Lower lobe of right lung (tissue), 2 donors: ENCODE results near the gene CIDEC. TPM values are rescaled to one million over a fixed set of nuclear protein-coding genes. Genes with fewer than 3 reads are reported as not detected.

ENCODE experiments used
- ATAC-seq, 2 donors: fragments of 200-7000 bp; cut with Tn5 transposase; one replicate each; pipeline ENCODE4 v1.9.1; 2020 to 2022; ENCODE audit warnings: mild to moderate bottlenecking in 2 of 2, moderate library complexity in 2 of 2
- DNase-seq: peaks from one replicate; pipeline ENCODE4 v3.0.0-alpha.2; 2020
- H3K27ac ChIP-seq: fragments of 200-600 bp; one replicate; pipeline ENCODE4 v1.8.0; 2022
- H3K27me3 ChIP-seq: fragments of 200-600 bp; one replicate; pipeline ENCODE4 v1.8.0; 2022; ENCODE audit warnings: low read depth
- H3K36me3 ChIP-seq: fragments of 200-600 bp; one replicate; pipeline ENCODE4 v1.8.0; 2022; ENCODE audit warnings: mild to moderate bottlenecking
- H3K4me1 ChIP-seq: fragments of 200-600 bp; one replicate; pipeline ENCODE4 v1.8.0; 2022
- H3K4me3 ChIP-seq: fragments of 200-600 bp; one replicate; pipeline ENCODE4 v1.8.0; 2022; ENCODE audit warnings: mild to moderate bottlenecking
- H3K9me3 ChIP-seq: fragments of 200-600 bp; one replicate; pipeline ENCODE4 v1.8.0; 2022
- intact Hi-C: fragments of 100-400 bp; cut with DNase I; formaldehyde crosslinking; loops from one replicate; pipeline ENCODE4 v1.11.0; 2022
- total RNA-seq: library from RNA; stranded (reverse); fragmentation: NEBNext Ultra II Directional; extraction: Animal tissue kit (Norgen Biotek cat#: 25700); gene quantifications from one replicate; pipeline ENCODE4 v1.2.1, GENCODE V29; 2021
- TF ChIP-seq, protein P1 (sequence below): fragments of 200-600 bp; IDR thresholded peaks from one replicate; pipeline ENCODE4 v1.8.0; 2022; ENCODE audit warnings: antibody characterized with exemption, mild to moderate bottlenecking
- donor health status: DM: no; HTN: yes; CAD: no; lungs with severe emphysema.

The CIDEC gene
- total RNA-seq, 1 donor from 2014 or later = not detected

DNA sequence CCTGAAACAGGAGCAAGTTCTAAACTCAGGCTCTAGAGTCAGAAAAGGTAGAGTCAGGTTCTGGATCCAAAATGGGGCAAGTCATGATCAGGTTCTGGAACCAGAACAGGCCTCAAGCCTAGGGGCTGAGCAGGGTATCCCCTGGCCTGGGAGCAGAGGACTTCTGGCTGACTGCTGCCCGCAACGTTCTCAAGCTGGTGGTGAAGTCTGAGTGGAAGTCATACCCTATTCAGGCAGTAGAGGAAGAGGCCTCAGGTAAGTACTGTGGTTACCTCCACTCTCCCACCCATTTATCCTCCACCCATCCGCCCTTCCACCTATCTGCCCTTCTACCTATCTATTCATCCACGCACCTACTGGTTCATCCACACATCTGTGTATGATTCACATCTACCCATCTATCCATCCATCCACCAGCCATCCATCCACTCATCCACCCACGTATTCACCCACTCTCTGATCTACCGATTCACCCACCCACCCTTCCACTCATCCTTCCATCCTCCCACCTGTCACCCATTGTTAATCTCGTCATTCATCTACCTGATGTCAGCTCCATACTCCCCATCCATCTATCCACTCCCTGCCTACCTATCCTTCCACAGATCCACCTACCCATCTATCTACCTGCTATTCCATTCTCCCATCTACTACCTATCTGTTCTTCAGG is 61.3 kb downstream of the CIDEC start:
- H3K27ac ChIP-seq = no peak overlapping the region
- TF ChIP-seq, protein P1, sequence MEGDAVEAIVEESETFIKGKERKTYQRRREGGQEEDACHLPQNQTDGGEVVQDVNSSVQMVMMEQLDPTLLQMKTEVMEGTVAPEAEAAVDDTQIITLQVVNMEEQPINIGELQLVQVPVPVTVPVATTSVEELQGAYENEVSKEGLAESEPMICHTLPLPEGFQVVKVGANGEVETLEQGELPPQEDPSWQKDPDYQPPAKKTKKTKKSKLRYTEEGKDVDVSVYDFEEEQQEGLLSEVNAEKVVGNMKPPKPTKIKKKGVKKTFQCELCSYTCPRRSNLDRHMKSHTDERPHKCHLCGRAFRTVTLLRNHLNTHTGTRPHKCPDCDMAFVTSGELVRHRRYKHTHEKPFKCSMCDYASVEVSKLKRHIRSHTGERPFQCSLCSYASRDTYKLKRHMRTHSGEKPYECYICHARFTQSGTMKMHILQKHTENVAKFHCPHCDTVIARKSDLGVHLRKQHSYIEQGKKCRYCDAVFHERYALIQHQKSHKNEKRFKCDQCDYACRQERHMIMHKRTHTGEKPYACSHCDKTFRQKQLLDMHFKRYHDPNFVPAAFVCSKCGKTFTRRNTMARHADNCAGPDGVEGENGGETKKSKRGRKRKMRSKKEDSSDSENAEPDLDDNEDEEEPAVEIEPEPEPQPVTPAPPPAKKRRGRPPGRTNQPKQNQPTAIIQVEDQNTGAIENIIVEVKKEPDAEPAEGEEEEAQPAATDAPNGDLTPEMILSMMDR = no peak
- intact Hi-C loops = no loop called here
- no peak overlapping the region for H3K4me3 ChIP-seq
- H3K27me3 ChIP-seq = no peaks in the 10 kb centered on the region
- no peaks in the 10 kb centered on the region for H3K9me3 ChIP-seq
- ATAC-seq (no peak), DNase-seq (no peak)
- no peaks in the 10 kb centered on the region for H3K4me1 ChIP-seq
- H3K36me3 ChIP-seq = peaks cover 3% of the 10 kb centered on the region

DNA sequence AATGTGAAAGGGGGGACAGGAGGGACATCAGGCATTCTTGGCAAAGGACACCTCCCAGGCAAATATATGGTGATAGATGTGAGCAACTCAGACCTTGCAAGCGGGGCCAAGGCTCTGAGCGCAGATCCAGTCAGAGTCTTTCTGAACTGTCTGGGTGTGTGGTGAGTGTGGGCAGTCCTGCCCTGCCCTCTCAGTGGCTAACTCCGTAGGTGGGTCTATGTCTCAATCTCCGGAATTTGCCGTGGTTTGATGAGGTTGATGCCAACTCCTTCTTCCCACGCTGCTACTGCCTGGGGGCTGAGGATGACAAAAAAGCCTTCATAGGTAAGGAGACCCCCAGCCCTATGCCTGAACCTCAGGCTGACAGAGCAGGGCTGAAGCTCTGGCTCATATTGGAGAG is 62.6 kb downstream of the CIDEC start:
- Histone ChIP-seq H3K9me3 (no peaks in the 10 kb centered on the region), H3K4me3 (no peak overlapping the region), H3K27ac (no peak overlapping the region), H3K36me3 (peaks cover 3% of the 10 kb centered on the region), H3K27me3 (no peaks in the 10 kb centered on the region), H3K4me1 (no peaks in the 10 kb centered on the region)
- intact Hi-C loops = no loop called here
- TF ChIP-seq, protein P1 = no peak
- DNase-seq = peak; percentile 14
- no peak for ATAC-seq

Other genes starting within 250 kb of the CIDEC start
- 61.0 TPM for gene MTMR14, start 230.7 kb downstream of the CIDEC start, total RNA-seq
- gene CPNE9, start 176.4 kb downstream of the CIDEC start, total RNA-seq = 0.44 TPM
- gene BRPF1, start 148.5 kb downstream of the CIDEC start, total RNA-seq = 22.3 TPM
- 21.5 TPM for gene OGG1, start 130.3 kb downstream of the CIDEC start, total RNA-seq
- gene CAMK1, start 110.3 kb downstream of the CIDEC start, total RNA-seq = 30.8 TPM
- 53.8 TPM for gene TADA3, start 87.8 kb downstream of the CIDEC start, total RNA-seq
- 170 TPM for gene ARPC4, start 87.2 kb downstream of the CIDEC start, total RNA-seq
- 50.0 TPM for gene TTLL3, start 70.0 kb downstream of the CIDEC start, total RNA-seq
- 36.5 TPM for gene RPUSD3, start 36.2 kb downstream of the CIDEC start, total RNA-seq
- gene JAGN1, start 10.4 kb upstream of the CIDEC start, total RNA-seq = 23.8 TPM
- gene IL17RE, start 22.6 kb upstream of the CIDEC start, total RNA-seq = 21.5 TPM
- 27.2 TPM for gene IL17RC, start 36.8 kb upstream of the CIDEC start, total RNA-seq
- gene CRELD1, start 53.6 kb upstream of the CIDEC start, total RNA-seq = 54.3 TPM
- gene PRRT3, start 72.2 kb upstream of the CIDEC start, total RNA-seq = 2.1 TPM
- 74.9 TPM for gene EMC3, start 106.6 kb upstream of the CIDEC start, total RNA-seq
- gene FANCD2, start 146.2 kb upstream of the CIDEC start, total RNA-seq = 6.1 TPM
- not detected for gene FANCD2OS, start 228.0 kb upstream of the CIDEC start, total RNA-seq
- 116 TPM for gene BRK1, start 235.4 kb upstream of the CIDEC start, total RNA-seq